ENCODE results near the gene CDCP2.

CDCP2 gene

GRCh38 chr1:54165146-54165545 is 12.3 kb upstream of the CDCP2 start:
- no peak overlapping the region for H3K4me3 ChIP-seq (ENCODE audit: low read depth, low read length)
- H3K36me3 ChIP-seq (ENCODE audit: control insufficient read depth, insufficient read depth, low read length): no peaks in the 10 kb centered on the region
- H3K9ac ChIP-seq (ENCODE audit: low read depth, low read length): no peak overlapping the region
- H3K4me1 ChIP-seq (ENCODE audit: control insufficient read depth, insufficient read depth, low read length): no peaks in the 10 kb centered on the region
- no peaks in the 10 kb centered on the region for H3K27me3 ChIP-seq (ENCODE audit: control insufficient read depth, insufficient read depth, low read length)
- no peaks in the 10 kb centered on the region for H3K9me3 ChIP-seq (ENCODE audit: control insufficient read depth, insufficient read depth, low read length)

GRCh38 chr1:54163573-54163972 is 10.8 kb upstream of the CDCP2 start:
- Histone ChIP-seq H3K27me3 (ENCODE audit: control insufficient read depth, insufficient read depth, low read length) (no peaks in the 10 kb centered on the region), H3K4me3 (ENCODE audit: low read depth, low read length) (no peak overlapping the region), H3K9ac (ENCODE audit: low read depth, low read length) (no peak overlapping the region), H3K4me1 (ENCODE audit: control insufficient read depth, insufficient read depth, low read length) (no peaks in the 10 kb centered on the region), H3K36me3 (ENCODE audit: control insufficient read depth, insufficient read depth, low read length) (no peaks in the 10 kb centered on the region), H3K9me3 (ENCODE audit: control insufficient read depth, insufficient read depth, low read length) (no peaks in the 10 kb centered on the region)

- Histone ChIP-seq H3K27me3 (ENCODE audit: control insufficient read depth, insufficient read depth, low read length) (no peaks in the 10 kb centered on the region), H3K9me3 (ENCODE audit: control insufficient read depth, insufficient read depth, low read length) (no peaks in the 10 kb centered on the region), H3K36me3 (ENCODE audit: control insufficient read depth, insufficient read depth, low read length) (no peaks in the 10 kb centered on the region), H3K9ac (ENCODE audit: low read depth, low read length) (no peak overlapping the region), H3K4me3 (ENCODE audit: low read depth, low read length) (no peak overlapping the region), H3K4me1 (ENCODE audit: control insufficient read depth, insufficient read depth, low read length) (no peaks in the 10 kb centered on the region)
Observed at GRCh38 chr1:54163051-54163450, 10.3 kb upstream of the CDCP2 start.

GRCh38 chr1:54161495-54162168 is 8.8 kb upstream of the CDCP2 start:
- H3K4me3 ChIP-seq (ENCODE audit: low read depth, low read length): no peak overlapping the region
- H3K9me3 ChIP-seq (ENCODE audit: control insufficient read depth, insufficient read depth, low read length): no peaks in the 10 kb centered on the region
- no peaks in the 10 kb centered on the region for H3K36me3 ChIP-seq (ENCODE audit: control insufficient read depth, insufficient read depth, low read length)
- no peak overlapping the region for H3K9ac ChIP-seq (ENCODE audit: low read depth, low read length)
- H3K4me1 ChIP-seq (ENCODE audit: control insufficient read depth, insufficient read depth, low read length): no peaks in the 10 kb centered on the region
- H3K27me3 ChIP-seq (ENCODE audit: control insufficient read depth, insufficient read depth, low read length): no peaks in the 10 kb centered on the region

- Histone ChIP-seq H3K27me3 (ENCODE audit: control insufficient read depth, insufficient read depth, low read length) (no peaks in the 10 kb centered on the region), H3K4me1 (ENCODE audit: control insufficient read depth, insufficient read depth, low read length) (no peaks in the 10 kb centered on the region), H3K9me3 (ENCODE audit: control insufficient read depth, insufficient read depth, low read length) (no peaks in the 10 kb centered on the region), H3K9ac (ENCODE audit: low read depth, low read length) (no peak overlapping the region), H3K4me3 (ENCODE audit: low read depth, low read length) (no peak overlapping the region), H3K36me3 (ENCODE audit: control insufficient read depth, insufficient read depth, low read length) (no peaks in the 10 kb centered on the region)
Observed at GRCh38 chr1:54160351-54160750, 7.6 kb upstream of the CDCP2 start.

- no peaks in the 10 kb centered on the region for H3K36me3 ChIP-seq (ENCODE audit: control insufficient read depth, insufficient read depth, low read length)
- H3K4me3 ChIP-seq (ENCODE audit: low read depth, low read length): no peak overlapping the region
- no peaks in the 10 kb centered on the region for H3K27me3 ChIP-seq (ENCODE audit: control insufficient read depth, insufficient read depth, low read length)
- H3K9me3 ChIP-seq (ENCODE audit: control insufficient read depth, insufficient read depth, low read length): no peaks in the 10 kb centered on the region
- no peaks in the 10 kb centered on the region for H3K4me1 ChIP-seq (ENCODE audit: control insufficient read depth, insufficient read depth, low read length)
- no peak overlapping the region for H3K9ac ChIP-seq (ENCODE audit: low read depth, low read length)
Observed at GRCh38 chr1:54159733-54160316, 7.0 kb upstream of the CDCP2 start.

GRCh38 chr1:54158071-54158470 is 5.3 kb upstream of the CDCP2 start:
- Histone ChIP-seq H3K4me3 (ENCODE audit: low read depth, low read length) (no peak overlapping the region), H3K4me1 (ENCODE audit: control insufficient read depth, insufficient read depth, low read length) (peaks cover 3% of the 10 kb centered on the region), H3K9ac (ENCODE audit: low read depth, low read length) (no peak overlapping the region), H3K9me3 (ENCODE audit: control insufficient read depth, insufficient read depth, low read length) (no peaks in the 10 kb centered on the region), H3K36me3 (ENCODE audit: control insufficient read depth, insufficient read depth, low read length) (no peaks in the 10 kb centered on the region), H3K27me3 (ENCODE audit: control insufficient read depth, insufficient read depth, low read length) (no peaks in the 10 kb centered on the region)

GRCh38 chr1:54157401-54157800 is 4.6 kb upstream of the CDCP2 start:
- no peaks in the 10 kb centered on the region for H3K36me3 ChIP-seq (ENCODE audit: control insufficient read depth, insufficient read depth, low read length)
- H3K4me3 ChIP-seq (ENCODE audit: low read depth, low read length): no peak overlapping the region
- no peaks in the 10 kb centered on the region for H3K27me3 ChIP-seq (ENCODE audit: control insufficient read depth, insufficient read depth, low read length)
- no peaks in the 10 kb centered on the region for H3K9me3 ChIP-seq (ENCODE audit: control insufficient read depth, insufficient read depth, low read length)
- H3K4me1 ChIP-seq (ENCODE audit: control insufficient read depth, insufficient read depth, low read length): peaks cover 3% of the 10 kb centered on the region
- H3K9ac ChIP-seq (ENCODE audit: low read depth, low read length): no peak overlapping the region

GRCh38 chr1:54156986-54157385 is 4.2 kb upstream of the CDCP2 start:
- H3K9ac ChIP-seq (ENCODE audit: low read depth, low read length): no peak overlapping the region
- H3K27me3 ChIP-seq (ENCODE audit: control insufficient read depth, insufficient read depth, low read length): no peaks in the 10 kb centered on the region
- H3K36me3 ChIP-seq (ENCODE audit: control insufficient read depth, insufficient read depth, low read length): no peaks in the 10 kb centered on the region
- peaks cover 3% of the 10 kb centered on the region for H3K4me1 ChIP-seq (ENCODE audit: control insufficient read depth, insufficient read depth, low read length)
- H3K4me3 ChIP-seq (ENCODE audit: low read depth, low read length): no peak overlapping the region
- no peaks in the 10 kb centered on the region for H3K9me3 ChIP-seq (ENCODE audit: control insufficient read depth, insufficient read depth, low read length)

- no peaks in the 10 kb centered on the region for H3K9me3 ChIP-seq (ENCODE audit: control insufficient read depth, insufficient read depth, low read length)
- peaks cover 3% of the 10 kb centered on the region for H3K4me1 ChIP-seq (ENCODE audit: control insufficient read depth, insufficient read depth, low read length)
Observed at GRCh38 chr1:54156201-54156600, 3.4 kb upstream of the CDCP2 start.

GRCh38 chr1:54153535-54154439 is 987 bp upstream of the CDCP2 start:
- Histone ChIP-seq H3K36me3 (ENCODE audit: control insufficient read depth, insufficient read depth, low read length) (no peaks in the 10 kb centered on the region), H3K9ac (ENCODE audit: low read depth, low read length) (no peak overlapping the region), H3K27me3 (ENCODE audit: control insufficient read depth, insufficient read depth, low read length) (no peaks in the 10 kb centered on the region), H3K4me1 (ENCODE audit: control insufficient read depth, insufficient read depth, low read length) (peaks cover 3% of the 10 kb centered on the region), H3K9me3 (ENCODE audit: control insufficient read depth, insufficient read depth, low read length) (no peaks in the 10 kb centered on the region), H3K4me3 (ENCODE audit: low read depth, low read length) (no peak overlapping the region)

More at GRCh38 chr1:54156201-54156600, 3.4 kb upstream of the CDCP2 start:
- Histone ChIP-seq H3K27me3 (ENCODE audit: control insufficient read depth, insufficient read depth, low read length) (no peaks in the 10 kb centered on the region), H3K9ac (ENCODE audit: low read depth, low read length) (no peak overlapping the region), H3K36me3 (ENCODE audit: control insufficient read depth, insufficient read depth, low read length) (no peaks in the 10 kb centered on the region), H3K4me3 (ENCODE audit: low read depth, low read length) (no peak overlapping the region)

GRCh38 chr1:54151013-54151412 is 1.8 kb downstream of the CDCP2 start:
- no peak overlapping the region for H3K9ac ChIP-seq (ENCODE audit: low read depth, low read length)
- no peak overlapping the region for H3K4me3 ChIP-seq (ENCODE audit: low read depth, low read length)
- no peaks in the 10 kb centered on the region for H3K36me3 ChIP-seq (ENCODE audit: control insufficient read depth, insufficient read depth, low read length)
- no peaks in the 10 kb centered on the region for H3K27me3 ChIP-seq (ENCODE audit: control insufficient read depth, insufficient read depth, low read length)
- no peaks in the 10 kb centered on the region for H3K9me3 ChIP-seq (ENCODE audit: control insufficient read depth, insufficient read depth, low read length)
- H3K4me1 ChIP-seq (ENCODE audit: control insufficient read depth, insufficient read depth, low read length): peaks cover 3% of the 10 kb centered on the region

Measured in iPS-15b (cell line).